Mononuclear cell (primary cell): Measurements from ENCODE around the gene SENP1. TPM values are rescaled to one million over a fixed set of nuclear protein-coding genes. Genes with fewer than 3 reads are reported as not detected.

ENCODE experiments used
- H3K27me3 ChIP-seq: 2 replicates; pipeline ENCODE4 v1.6.0; 2011; ENCODE audit warnings: low read length, control low read depth; ENCODE audit not compliant: insufficient read depth
- H3K4me1 ChIP-seq: 2 replicates; pipeline ENCODE4 v1.5.1; 2011; ENCODE audit warnings: mild to moderate bottlenecking, low read length, control low read depth; ENCODE audit not compliant: insufficient read depth
- H3K4me3 ChIP-seq: 2 replicates; pipeline ENCODE4 v1.5.1; 2011; ENCODE audit warnings: mild to moderate bottlenecking, low read length, moderate library complexity
- H3K9me3 ChIP-seq: 2 replicates; pipeline ENCODE4 v1.5.1; 2011; ENCODE audit warnings: low read depth, mild to moderate bottlenecking, control low read depth, low read length
- total RNA-seq: library from RNA; depleted of rRNA; stranded (reverse); fragments of >200 nt; gene quantifications from one replicate; pipeline ENCODE4 v1.2.3, GENCODE V29; 2012

SENP1 gene
- total RNA-seq, 1 donor, result 52.9 TPM

GRCh38 chr12:48001505-48002413, 104.1 kb downstream of the SENP1 start:
- Histone ChIP-seq H3K9me3 (no peaks in the 10 kb centered on the region), H3K4me3 (no peak overlapping the region), H3K4me1 (peaks cover 44% of the 10 kb centered on the region), H3K27me3 (peaks cover 97% of the 10 kb centered on the region)

- H3K9me3 ChIP-seq, result no peaks in the 10 kb centered on the region
- H3K4me1 ChIP-seq, result peaks cover 44% of the 10 kb centered on the region
- peaks cover 97% of the 10 kb centered on the region for H3K27me3 ChIP-seq
- no peak overlapping the region for H3K4me3 ChIP-seq
Measured at GRCh38 chr12:48000878-48001504, 104.9 kb downstream of the SENP1 start.

- H3K27me3 ChIP-seq, result peaks cover 88% of the 10 kb centered on the region
Measured at GRCh38 chr12:47999816-48000215, 106.1 kb downstream of the SENP1 start.

GRCh38 chr12:47997321-47997720, 108.6 kb downstream of the SENP1 start:
- H3K4me3 ChIP-seq, result no peak overlapping the region
- peaks cover 70% of the 10 kb centered on the region for H3K27me3 ChIP-seq
- no peaks in the 10 kb centered on the region for H3K9me3 ChIP-seq
- H3K4me1 ChIP-seq, result peaks cover 15% of the 10 kb centered on the region

More at GRCh38 chr12:47999816-48000215, 106.1 kb downstream of the SENP1 start:
- Histone ChIP-seq H3K4me3 (no peak overlapping the region), H3K4me1 (peaks cover 40% of the 10 kb centered on the region), H3K9me3 (no peaks in the 10 kb centered on the region)

GRCh38 chr12:47995981-47996401, 109.9 kb downstream of the SENP1 start:
- no peak overlapping the region for H3K4me3 ChIP-seq
- H3K4me1 ChIP-seq, result peaks cover 6% of the 10 kb centered on the region
- peaks cover 56% of the 10 kb centered on the region for H3K27me3 ChIP-seq
- no peaks in the 10 kb centered on the region for H3K9me3 ChIP-seq

- Histone ChIP-seq H3K9me3 (no peaks in the 10 kb centered on the region), H3K27me3 (peaks cover 31% of the 10 kb centered on the region), H3K4me1 (peaks cover 25% of the 10 kb centered on the region), H3K4me3 (no peak overlapping the region)
Measured at GRCh38 chr12:47993491-47993890, 112.4 kb downstream of the SENP1 start.

Other genes with a start within 250 kb of the SENP1 start
- 6.0 TPM for gene VDR, start 201.1 kb downstream of the SENP1 start, total RNA-seq
- gene TMEM106C, start 142.5 kb downstream of the SENP1 start, total RNA-seq, result 17.3 TPM
- not detected for gene COL2A1, start 101.6 kb downstream of the SENP1 start, total RNA-seq
- gene PFKM, start 13.3 kb upstream of the SENP1 start, total RNA-seq, result 4.3 TPM
- 47.3 TPM for gene ASB8, start 51.4 kb upstream of the SENP1 start, total RNA-seq
- 0.63 TPM for gene CCDC184, start 77.6 kb upstream of the SENP1 start, total RNA-seq
- gene OR10AD1, start 97.2 kb upstream of the SENP1 start, total RNA-seq, result not detected
- gene ZNF641, start 244.8 kb upstream of the SENP1 start, total RNA-seq, result 19.9 TPM